Measurements from ENCODE around the gene SPTBN4. TPM values are rescaled to one million over a fixed set of nuclear protein-coding genes. Genes with fewer than 3 reads are reported as not detected.

The SPTBN4 gene
- total RNA-seq, 1 donor from 2014 or later, result 0.17 TPM

DNA sequence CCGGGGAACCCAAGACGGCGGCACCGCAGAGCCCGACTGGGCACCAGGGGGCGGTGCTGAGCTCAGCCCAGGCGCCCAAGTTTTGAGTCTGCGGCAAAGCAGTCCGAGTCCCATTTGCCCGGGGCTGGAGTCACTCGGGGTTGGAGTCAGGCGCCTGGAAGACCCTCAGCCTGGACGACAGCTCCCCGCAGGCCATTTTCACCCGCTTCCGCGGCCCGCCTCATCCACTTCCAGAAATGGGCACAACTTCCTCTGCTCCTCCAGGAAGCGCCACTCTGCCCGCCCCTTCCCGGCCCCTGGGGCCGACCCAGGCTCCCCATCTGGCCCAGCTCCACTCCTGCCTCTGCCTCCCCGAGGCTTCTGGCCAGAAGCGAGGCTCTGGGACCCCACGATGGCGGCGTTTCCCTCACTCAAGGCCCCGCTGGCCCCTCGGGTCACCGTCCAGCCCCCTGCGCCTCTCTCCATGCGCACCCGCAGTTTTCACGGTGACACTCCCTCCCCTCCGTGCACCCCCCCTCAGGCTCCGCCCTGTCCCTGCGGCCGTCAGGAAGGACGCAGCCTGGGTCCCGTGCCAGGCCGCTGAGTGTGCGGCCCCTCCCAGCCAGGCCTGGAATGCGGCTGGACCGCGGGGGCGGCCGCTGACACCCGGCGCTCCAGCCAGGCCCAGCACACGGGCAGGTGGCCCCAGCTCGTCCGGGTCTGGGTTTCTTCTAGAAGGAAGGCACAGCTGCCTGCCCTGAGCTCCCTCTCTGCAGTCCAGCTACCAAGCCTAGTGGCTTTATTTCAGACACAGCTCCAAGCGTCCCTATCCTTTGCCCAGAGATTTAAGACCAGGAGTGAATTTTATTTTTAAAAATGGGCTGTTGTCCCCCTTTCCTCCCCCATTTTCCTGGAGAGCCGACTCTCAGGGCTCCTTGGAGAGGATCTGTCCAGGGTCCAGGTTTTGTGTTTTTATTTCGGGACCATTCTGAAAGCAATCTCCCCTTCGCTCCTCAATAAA, 45.7 kb upstream of the SPTBN4 start:
- H3K4me3 ChIP-seq (ENCODE audit: low read depth, low read length), result peak overlapping the region; percentile 66
- TF ChIP-seq, protein P1, sequence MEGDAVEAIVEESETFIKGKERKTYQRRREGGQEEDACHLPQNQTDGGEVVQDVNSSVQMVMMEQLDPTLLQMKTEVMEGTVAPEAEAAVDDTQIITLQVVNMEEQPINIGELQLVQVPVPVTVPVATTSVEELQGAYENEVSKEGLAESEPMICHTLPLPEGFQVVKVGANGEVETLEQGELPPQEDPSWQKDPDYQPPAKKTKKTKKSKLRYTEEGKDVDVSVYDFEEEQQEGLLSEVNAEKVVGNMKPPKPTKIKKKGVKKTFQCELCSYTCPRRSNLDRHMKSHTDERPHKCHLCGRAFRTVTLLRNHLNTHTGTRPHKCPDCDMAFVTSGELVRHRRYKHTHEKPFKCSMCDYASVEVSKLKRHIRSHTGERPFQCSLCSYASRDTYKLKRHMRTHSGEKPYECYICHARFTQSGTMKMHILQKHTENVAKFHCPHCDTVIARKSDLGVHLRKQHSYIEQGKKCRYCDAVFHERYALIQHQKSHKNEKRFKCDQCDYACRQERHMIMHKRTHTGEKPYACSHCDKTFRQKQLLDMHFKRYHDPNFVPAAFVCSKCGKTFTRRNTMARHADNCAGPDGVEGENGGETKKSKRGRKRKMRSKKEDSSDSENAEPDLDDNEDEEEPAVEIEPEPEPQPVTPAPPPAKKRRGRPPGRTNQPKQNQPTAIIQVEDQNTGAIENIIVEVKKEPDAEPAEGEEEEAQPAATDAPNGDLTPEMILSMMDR (conservative IDR thresholded peaks at IDR 0.05; ENCODE audit: low read depth, low read length), result peak; percentile 94
- DNase-seq (ENCODE audit: low read depth), result no peak

- peak overlapping the region; percentile 66 for H3K4me3 ChIP-seq (ENCODE audit: low read depth, low read length)
- no peak for DNase-seq (ENCODE audit: low read depth)
- TF ChIP-seq, protein P1 (conservative IDR thresholded peaks at IDR 0.05; ENCODE audit: low read depth, low read length), result no peak
Observed at GRCh38 chr19:40421993-40422747, 44.6 kb upstream of the SPTBN4 start.

- no peak overlapping the region for H3K4me3 ChIP-seq (ENCODE audit: low read depth, low read length)
- TF ChIP-seq, protein P1 (conservative IDR thresholded peaks at IDR 0.05; ENCODE audit: low read depth, low read length), result no peak
- no peak for DNase-seq (ENCODE audit: low read depth)
Observed at GRCh38 chr19:40422748-40423566, 43.8 kb upstream of the SPTBN4 start.

DNA sequence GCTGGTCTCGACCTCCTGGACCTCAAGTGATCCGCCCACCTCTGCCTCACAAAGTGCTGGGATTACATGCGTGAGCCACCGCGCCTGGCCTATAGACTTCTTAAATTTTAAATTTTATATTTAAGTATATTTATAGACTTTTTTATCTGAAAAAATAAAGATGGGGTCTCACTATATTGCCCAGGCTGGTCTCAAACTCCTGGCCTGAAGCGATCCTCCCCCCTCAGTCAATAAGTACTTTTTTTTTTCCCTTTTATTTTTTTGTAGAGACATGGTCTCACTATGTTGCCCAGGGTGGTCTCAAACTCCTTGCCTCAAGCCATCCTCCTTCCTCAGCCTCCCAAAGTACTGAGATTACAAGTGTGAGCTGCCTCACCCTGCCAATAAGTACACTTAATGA, 42.9 kb upstream of the SPTBN4 start:
- no peak for DNase-seq (ENCODE audit: low read depth)
- TF ChIP-seq, protein P1 (conservative IDR thresholded peaks at IDR 0.05; ENCODE audit: low read depth, low read length), result no peak
- peak overlapping the region; percentile 74 for H3K4me3 ChIP-seq (ENCODE audit: low read depth, low read length)

DNA sequence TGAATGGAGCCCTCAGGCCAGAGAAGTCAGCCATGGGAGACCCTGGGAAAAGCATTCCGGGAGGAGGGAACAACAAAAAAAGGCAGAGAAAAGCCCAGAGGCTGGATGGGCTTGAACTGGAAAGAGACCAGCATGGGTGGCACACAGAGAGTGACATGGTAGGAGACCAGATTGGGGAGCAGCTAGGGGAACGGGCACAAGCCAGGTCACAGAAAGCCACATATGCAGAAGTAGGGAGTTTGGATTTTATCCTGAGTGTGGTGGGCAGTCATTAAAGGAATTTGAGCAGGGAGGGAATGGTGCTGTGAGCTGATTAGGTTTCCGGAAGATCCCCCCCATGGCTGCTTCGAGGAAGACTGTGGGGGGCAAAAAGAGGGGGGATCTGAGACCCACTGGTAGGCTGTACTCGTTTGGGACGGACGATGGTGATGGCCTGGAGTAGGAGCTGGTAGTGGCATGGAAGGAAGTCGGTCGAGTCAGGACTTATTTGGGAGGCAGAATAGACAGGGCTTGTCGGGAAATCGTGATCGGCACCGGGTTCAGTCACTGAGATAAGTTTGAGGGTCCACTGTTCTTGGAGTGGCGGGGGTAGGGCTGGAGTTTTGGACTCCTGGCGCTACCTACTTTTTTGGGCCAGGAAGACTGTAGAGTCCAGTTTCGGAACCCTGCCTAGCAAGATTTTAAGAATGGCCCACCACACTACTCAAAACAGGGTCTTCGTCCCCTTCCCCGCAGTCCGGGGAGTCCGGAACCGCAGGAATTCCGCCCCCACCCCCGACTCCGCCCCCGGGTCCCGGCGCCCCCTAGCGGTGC, 42.0 kb upstream of the SPTBN4 start:
- no peak for DNase-seq (ENCODE audit: low read depth)
- TF ChIP-seq, protein P1 (conservative IDR thresholded peaks at IDR 0.05; ENCODE audit: low read depth, low read length), result no peak
- H3K4me3 ChIP-seq (ENCODE audit: low read depth, low read length), result peak overlapping the region; percentile 74

All from epithelial cell of proximal tubule (primary cell).